GM19043 (cell line): ENCODE data around the gene LRP1B.

Experiments
- ATAC-seq: cut with Tn5 transposase; IDR thresholded peaks from one replicate; pipeline ENCODE4 v1.9.1; 2021; ENCODE audit warnings: low read depth; ENCODE audit not compliant: unreplicated experiment

Gene LRP1B

DNA sequence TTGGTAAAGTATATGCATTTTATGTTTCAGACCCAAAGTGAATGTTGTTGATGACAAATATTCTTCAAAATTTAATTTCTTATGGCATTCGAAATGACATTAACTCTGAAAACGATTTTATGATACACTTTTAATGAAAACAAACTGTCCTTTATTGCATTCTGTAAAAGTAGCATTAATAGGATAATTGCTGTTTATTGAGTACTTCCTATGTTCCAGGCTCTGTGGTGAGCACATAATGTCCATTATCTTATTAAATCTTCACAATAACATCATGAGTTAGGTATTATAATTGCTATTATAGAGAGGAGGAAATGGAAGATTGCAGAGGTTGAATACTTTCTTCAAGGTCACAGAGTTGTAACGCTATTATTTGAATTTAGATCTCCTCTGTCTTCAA is 638.0 kb downstream of the LRP1B start:
- no peak for ATAC-seq

DNA sequence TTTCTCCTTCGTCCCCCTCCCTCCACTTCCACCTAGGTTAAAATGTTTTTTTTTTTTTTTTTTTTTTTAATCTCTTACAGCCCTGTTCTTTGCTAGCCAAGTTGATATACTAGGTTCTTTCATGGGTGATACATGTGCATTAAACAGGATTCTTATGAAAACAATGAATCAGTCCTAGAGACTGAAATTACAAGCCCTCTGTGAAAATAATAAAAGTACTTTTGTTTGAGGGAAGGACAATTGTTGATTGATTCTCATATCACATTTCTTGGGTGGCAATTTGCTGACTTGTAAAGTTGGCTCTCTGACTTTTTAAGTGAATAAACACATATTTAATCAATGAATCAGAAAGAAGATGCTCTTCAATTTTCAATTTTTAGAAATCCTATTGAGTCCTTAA is 639.9 kb downstream of the LRP1B start:
- ATAC-seq, result no peak

DNA sequence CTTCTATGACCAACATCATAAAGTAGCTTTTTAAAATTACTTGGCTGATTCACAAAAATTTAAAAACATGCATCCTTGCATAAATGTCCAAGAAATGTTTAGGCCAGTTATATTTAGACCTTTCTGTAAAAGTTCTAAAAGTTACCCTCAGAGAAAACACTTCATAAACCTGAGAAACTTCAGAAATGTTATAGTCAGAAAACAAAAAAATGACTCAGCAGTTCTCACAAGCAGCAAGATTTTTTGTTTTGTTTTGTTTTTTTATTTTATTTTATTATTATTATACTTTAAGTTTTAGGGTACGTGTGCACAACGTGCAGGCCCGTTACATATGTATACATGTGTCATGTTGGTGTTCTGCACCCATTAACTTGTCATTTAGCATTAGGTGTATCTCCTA is 648.1 kb downstream of the LRP1B start:
- no peak for ATAC-seq

DNA sequence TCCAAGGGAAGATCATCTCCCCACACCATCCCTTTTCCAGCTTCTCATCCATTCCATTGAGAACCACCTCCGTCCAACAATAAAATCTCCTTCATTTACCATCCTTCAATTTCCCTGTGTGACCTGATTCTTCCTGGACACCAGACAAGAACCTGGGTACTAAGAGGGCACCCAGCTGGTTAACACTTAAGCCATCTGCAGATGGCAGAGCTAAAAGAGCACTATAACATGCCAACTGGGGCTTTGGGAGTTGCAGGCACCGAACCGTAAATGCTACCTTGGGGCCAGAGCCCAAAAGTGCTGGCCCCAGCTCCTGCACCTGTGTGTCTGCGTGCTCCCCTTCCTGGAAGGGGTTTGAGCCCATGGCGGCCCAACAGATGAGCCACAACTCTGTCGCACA is 655.0 kb downstream of the LRP1B start:
- no peak for ATAC-seq

DNA sequence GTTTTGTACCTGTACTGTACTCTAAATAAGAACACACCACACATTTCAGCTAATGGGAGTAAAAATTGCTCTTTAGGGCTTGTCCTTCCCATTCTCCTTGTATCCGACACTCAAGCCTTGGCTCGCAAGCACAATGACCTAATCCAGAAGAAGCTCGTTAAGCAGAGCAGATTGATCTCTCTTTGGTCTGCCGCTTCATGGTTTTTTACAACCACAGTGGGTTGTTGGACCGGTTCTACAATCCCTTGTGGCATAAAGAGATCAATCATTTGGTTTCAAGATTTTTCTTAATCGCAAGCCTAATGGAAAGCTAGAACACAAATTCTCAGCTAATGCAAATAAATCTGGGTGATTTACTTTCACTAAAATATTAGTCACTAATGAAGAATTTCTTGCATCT is 662.1 kb downstream of the LRP1B start:
- ATAC-seq, result no peak

DNA sequence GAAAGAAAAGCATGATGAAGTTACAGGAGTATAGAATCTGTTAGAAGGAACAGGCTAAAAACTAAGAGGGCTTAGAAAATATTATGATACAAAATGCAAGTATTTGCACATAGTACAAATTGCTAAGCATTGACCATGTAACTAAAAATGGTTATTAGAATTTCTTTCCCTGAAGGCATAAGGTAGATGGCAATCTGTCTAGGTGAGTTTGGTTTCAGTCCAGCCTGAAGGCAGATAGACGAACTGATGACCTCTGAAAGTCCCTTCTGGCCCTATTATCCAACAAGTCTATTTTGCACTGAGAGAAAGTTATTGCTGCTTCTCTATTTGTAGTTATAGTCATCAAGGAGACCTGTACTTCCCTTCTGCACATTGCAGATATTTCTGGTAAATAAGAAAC is 663.5 kb downstream of the LRP1B start:
- ATAC-seq, result no peak

DNA sequence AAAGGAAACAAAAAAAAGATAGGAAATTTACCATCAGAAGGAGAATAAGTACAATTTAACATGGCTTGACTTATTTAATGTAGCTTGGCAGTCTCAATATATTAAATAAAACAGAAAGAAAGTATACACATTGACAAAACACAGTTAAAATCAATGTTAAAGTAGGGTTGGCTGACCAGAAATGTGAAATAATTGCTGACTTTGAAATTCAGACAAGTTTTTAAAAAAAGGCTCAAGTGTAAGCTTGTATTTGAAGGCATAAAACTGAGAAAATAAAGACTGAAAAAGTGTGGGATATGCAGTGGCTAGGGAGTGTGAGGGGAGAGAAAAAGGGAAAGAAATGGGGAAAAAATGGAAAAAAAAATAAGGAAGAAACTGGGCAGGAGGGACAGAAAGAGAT is 665.8 kb downstream of the LRP1B start:
- no peak for ATAC-seq

DNA sequence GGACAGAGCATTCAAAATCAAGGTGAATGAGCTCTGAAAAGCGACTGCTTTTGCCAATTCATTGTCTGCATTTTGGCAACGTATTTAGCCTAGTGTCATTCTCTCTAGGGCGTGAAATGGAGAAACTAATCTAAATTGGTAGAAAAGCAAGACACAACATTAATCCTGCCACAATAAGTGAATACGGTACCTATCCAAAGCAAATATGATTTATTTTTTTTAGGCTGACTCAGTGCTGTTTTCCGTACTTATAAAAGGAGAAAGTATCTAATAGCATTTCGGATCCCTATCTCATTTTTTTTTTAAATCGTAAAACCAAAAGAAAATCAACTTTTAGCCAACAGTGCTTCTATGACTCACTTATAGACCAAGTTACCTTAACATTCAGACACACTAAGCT is 672.5 kb downstream of the LRP1B start:
- no peak for ATAC-seq

DNA sequence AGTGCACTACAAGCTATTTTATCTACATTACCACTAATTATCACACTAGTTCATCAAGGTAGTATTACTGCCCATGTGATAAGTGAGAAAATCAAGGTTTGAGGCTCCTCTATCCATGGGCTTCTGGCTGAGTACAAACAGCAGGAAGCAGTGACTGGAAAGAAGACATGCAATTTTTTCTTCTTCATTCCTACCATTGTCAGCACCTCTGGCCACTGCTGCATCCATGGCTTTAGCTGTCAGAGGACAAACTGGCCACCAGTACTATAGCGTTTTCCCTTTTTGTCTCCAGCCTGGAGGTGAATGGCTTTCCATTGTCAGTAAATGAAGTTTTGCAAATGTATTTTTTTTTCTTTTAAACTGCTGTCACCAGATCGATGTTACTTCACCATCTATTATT is 674.9 kb downstream of the LRP1B start:
- no peak for ATAC-seq

DNA sequence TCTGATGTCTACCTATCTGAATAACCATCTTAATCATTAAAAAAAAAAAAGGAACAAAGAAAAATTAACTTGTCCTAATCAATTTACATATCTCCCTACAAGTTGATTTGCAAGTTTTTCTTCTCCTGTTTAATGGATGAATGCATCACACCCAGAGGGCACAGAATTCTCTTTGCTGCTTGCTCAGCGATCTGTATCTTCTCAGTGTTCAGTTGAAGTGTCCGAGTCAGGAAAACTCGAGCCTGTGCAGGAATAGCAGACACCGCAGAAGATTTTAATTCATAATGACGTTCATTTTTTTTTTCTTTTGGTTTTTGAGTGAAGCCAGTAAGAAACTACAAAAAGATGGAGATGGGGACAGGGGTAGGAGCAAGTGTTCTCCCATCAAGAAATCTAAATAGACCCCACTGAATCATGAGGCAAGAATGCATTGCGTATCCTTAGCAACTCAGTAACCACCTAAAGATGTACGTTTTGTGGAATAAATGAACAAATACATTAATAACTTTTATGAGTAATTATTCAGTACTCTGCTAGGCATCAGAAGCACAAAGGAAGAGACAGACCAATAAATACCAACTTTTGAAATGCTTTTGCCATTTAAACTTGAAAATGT is 675.5 kb downstream of the LRP1B start:
- ATAC-seq, result no peak

DNA sequence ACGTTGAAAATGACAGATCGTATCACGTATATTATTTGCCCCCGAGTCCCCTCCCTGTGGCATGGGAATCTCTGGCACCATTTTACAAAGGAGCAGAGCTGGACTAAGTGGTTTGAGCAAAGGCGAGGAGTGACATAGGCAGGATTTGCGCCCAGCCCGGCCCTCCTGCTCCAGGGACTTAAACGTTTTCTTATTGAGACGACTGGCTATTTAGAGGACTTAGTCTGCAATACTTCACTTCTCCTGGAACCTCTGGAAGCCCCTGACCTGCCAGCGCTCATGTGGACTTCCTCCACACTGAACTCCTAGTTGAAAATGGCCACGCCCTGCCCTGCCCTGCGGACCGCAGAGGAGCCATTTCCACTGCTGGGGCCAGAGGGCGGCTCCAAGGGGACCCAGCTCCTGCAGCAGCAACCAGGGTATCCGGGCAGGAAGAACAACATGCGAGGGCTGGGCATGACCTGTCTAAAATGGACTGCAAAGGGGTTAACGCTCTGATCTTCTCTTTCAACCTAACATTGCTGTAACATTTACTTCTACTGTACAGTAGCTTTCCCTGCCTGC is 690.7 kb downstream of the LRP1B start:
- ATAC-seq, result no peak

DNA sequence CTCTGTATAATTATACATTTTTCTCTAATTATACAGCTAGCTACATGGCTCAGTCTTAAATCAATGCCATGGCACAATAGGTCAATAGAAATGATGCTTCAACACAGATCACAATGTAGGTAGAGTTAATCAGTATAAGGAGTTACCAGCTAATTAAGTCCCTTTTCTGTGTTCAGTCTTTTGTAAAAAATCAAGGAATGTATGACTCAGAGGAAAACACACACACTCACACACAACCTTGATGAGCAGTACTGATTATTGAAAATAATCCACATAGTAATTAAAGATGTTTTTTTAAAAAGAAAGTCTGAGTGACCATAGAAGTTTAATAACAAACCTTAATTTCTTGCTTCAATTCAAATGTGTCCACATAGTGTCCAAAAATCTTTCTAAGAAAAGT is 691.3 kb downstream of the LRP1B start:
- no peak for ATAC-seq

DNA sequence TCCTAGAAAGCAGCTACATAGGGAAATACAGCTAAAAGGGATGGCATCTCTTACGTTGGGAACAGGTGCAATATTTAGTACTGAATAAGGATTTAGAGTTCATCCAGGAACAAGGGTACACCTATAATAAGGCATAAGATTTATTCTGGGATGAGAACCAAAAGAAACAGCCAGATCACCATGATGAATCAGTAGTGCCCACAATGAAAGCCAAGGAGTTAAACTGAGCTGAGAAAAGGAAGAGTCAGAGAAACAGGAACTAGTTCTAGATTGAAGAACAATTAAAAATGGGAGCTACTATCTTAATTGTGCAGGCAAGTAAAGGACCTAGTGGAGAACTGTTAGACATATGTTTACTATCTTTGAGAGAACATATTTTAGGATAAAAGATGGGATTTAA is 692.3 kb downstream of the LRP1B start:
- ATAC-seq, result no peak

DNA sequence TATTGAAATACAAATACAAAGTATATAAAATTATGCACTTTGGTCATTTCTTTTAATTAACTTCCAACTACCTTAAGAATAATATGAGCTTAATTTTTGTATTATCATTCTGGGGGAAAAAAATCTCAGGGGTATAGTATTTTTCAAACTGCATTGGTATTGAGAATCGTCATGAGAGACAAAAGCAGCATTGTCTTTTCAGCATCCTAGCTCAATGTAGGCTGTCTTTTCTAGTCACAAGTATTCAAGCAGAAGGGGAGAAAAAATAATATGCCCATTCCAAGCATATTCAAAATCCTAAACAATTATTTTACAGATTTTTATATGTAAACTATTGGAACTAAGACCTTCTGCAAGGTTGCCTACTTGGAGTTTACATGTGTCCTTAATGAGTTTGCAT is 693.3 kb downstream of the LRP1B start:
- no peak for ATAC-seq

DNA sequence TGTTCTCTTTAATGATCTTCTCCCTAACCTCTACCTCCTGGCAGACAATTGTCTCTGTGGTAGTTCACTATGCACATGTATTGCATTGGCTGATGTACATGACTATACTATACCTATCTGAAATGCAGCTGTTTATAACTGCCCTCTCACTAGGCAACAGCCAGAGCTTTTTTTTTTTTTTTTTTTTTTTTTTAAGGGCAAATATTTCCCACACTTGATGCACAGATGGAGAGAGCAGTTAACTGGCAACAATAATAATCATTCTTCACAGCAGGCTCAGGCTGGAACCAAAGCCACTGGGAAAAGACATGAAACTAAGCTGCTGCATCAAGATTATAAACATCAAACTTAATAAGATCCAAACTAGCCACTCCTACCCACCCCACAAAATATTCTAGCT is 707.7 kb downstream of the LRP1B start:
- ATAC-seq, result no peak

DNA sequence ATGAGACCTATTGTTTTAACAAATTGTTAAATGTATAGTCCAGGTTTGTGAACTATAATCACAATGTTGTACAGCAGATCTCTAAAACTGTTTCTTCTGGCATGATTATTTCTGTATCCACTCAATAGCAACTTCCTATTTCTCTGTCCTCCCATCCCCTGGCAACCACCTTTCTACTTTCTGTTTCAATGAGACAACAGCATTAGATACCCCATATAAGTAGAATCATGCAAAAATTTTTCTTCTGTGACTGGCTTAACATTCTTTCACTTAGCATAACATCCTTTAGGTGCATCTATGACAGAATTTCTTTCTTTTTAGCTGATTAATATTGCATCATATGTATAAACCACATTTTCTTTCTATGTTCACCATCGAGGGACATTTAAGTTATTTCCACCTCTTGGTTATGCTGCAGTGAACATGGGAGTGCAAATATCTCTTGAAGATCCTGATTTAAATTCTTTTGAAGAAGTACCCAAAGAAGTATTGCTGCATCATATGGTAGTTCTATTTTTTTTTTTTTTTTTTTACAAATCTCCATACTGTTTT is 713.5 kb downstream of the LRP1B start:
- ATAC-seq, result no peak

DNA sequence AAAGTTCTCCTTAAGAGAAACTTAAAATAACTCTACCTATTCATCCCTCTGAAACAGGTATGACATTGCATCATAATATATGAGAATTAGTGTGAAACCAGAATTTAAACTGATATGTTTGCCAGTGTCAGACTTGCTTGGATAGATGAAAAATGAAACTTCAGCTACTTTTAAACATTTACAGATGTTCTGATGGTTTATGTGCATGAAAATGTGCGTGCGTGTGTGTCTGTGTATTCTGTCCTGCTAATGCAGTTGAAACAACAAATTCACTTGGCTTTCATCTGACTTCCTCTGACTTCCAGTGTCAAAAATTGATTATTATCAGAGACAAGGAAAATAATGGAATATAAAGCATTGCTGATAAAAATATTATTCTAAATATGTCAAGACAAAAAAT is 719.4 kb downstream of the LRP1B start:
- no peak for ATAC-seq

DNA sequence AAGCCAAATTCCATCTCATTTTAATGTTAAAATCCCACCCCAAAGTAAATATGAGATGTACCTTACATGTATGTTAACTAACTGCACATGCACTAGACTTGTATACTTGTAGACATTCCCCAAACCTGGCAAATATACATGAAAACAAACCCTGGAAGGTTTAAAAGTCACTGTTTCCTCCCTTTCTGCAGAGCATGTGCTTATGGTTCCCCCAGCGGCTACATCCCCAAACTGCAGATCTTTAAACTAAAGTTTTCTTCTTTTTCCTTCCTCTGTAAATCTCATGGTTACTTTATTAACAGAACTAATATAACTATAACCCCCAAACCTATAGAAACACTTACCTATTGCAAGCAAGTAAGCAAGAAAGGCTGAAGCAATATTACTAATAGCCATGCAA is 731.5 kb downstream of the LRP1B start:
- no peak for ATAC-seq

DNA sequence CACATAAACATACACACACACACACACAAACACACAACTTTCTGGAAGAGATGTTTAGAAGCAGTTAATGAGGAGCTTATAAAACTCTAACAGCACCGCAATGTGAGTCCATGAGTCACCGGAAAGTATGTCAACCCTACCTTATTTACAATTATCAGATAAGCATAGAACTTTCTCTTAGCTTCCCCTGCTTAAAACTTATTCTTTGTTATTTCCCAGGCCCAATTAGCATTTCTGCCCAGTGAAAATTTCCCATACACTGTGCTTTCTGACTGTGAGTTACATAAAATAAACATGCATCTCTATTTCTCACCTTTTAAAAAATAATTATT is 737.6 kb downstream of the LRP1B start:
- no peak for ATAC-seq

DNA sequence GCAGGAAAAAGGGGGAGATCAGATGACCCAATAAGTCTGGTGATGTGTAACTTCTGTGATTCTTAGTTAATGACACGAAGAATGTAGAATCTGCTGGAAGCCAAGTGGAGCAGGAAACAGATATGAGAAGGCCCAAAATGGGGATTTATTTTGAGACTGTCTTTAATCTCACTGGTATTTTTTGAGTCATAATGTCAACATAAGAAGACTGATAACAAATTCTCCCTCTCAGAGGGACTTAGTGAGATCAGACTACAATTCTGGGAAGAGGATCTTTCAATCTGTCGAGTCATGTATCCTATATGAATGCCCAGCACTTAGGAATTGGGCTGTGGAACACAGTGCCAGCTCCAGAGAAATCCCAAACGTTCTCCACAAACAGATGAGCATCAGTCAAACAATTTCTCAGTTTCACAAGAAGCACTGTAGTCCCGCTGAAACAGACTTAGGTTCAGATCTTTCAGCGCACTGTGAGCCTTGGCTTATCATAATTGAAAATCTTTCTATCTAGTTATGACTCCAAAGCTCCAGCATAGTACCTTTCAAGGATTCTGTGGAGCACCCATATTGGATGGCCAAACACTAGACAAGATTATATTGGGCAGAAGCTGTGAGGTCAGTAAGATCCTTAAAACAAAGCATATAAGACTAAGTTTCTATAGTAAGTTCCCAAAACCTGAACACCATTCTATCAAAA is 738.2 kb downstream of the LRP1B start:
- no peak for ATAC-seq

DNA sequence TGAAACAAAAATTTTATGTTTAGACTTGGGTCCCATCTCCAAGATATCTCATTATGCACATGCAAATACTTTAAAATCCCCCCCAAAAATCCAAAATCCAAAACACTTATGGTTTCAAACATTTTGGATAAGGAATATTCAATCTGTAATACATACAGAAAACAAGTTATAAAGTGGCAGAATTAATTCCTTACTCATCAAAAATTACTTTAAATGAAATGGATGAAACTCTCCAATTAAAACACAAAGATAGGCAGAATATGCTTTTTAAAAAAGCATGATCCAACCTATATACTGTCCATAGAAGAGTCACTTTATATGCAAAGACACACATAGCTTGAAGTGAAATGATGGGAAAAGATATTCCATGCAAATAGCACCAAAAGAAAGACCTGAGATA is 744.6 kb downstream of the LRP1B start:
- ATAC-seq, result no peak

DNA sequence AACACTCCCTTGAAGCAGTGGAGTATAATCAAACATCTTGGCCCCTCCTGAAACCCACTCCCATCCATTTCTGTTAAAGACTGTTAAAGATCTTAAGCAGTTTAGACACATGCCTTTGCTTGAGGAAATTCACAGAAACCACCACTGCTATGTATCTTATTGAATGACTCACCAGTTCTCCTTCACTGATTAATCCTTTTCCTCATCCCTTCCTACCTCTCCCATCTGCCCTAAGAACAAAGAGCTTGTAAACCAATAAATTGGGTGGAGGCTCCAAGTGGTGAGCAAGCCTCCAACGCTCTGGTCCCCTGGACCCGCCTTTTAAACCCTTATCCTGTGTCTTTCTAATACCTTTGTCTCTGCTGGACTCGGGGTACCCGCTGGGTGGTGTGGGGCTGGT is 746.1 kb downstream of the LRP1B start:
- no peak for ATAC-seq
